K562 (cell line): Measurements from ENCODE around the gene FHIT. TPM values are rescaled to one million over a fixed set of nuclear protein-coding genes. Genes with fewer than 3 reads are reported as not detected.

ENCODE experiments used
- ATAC-seq: fragments of 200-7000 bp; cut with Tn5 transposase; 3 replicates; pipeline ENCODE4 v1.9.1; 2020; ENCODE audit warnings: moderate library complexity
- BruUV-seq: library from RNA; stranded (reverse); fragments of 400-500 nt; replicated peaks from 2 replicates; lab custom pipeline; 2021; lab: Mats Ljungman, UMichigan
- CTCF ChIA-PET: fragments of 300-600 bp; formaldehyde crosslinking; extraction: SDS; loops from one replicate; lab custom pipeline; 2021; ENCODE audit warnings: low intra/inter-chr PET ratio; lab: Yijun Ruan, JAX
- POLR2A ChIA-PET: fragments of 300-600, 350-650 bp; sonication (Branson Sonifier 250); formaldehyde crosslinking; extraction: SDS; loops from one replicate; lab custom pipeline; 2021; ENCODE audit warnings: antibody characterized with exemption, inconsistent platforms; lab: Yijun Ruan, JAX
- DNase-seq, 4 experiments: peaks; one replicate each; pipeline versions ENCODE4 v3.0.0 to v3.0.0-alpha.2; 2011 to 2018; ENCODE audit warnings: low spot score in 3 of 4, mixed read lengths in 3 of 4; ENCODE audit errors: extremely low read depth in 1 of 4
- FAIRE-seq: peaks from 2 replicates; lab custom pipeline; 2011; peaks lifted over from hg19 to GRCh38; lab: Jason Lieb, UNC
- H2AFZ ChIP-seq: 2 replicates; pipeline ENCODE4 v1.6.0; 2011; ENCODE audit warnings: low read depth, low read length, control low read depth, inconsistent platforms
- H3K27ac ChIP-seq: fragments of 200-600 bp; 3 replicates; pipeline ENCODE4 v1.8.0; 2011; ENCODE audit warnings: low read depth, mild to moderate bottlenecking, control low read depth, inconsistent platforms, low read length, moderate library complexity, mixed read lengths; ENCODE audit errors: extremely low read depth
- H3K27me3 ChIP-seq, 2 experiments: fragments of 300-600 bp in 1 of 2; 2 replicates in 1 of 2; 3 replicates in 1 of 2; pipeline versions ENCODE4 v1.6.0 to v1.8.0; 2011; ENCODE audit warnings: inconsistent platforms in 2 of 2, low read length in 2 of 2, mild to moderate bottlenecking in 1 of 2, mixed read lengths in 1 of 2, moderate library complexity in 1 of 2; ENCODE audit not compliant: control insufficient read depth in 2 of 2, insufficient read depth in 2 of 2
- H3K36me3 ChIP-seq: fragments of 300-600 bp; 3 replicates; pipeline ENCODE4 v1.8.0; 2011; ENCODE audit warnings: mild to moderate bottlenecking, low read length, inconsistent platforms; ENCODE audit not compliant: control insufficient read depth, insufficient read depth
- H3K4me1 ChIP-seq, 2 experiments: fragments of 200-600 bp in 1 of 2; replicated peaks in 1 of 2; 2 replicates in 1 of 2; 3 replicates in 1 of 2; pipeline versions ENCODE4 v1.5.1 to v1.8.0; 2011; ENCODE audit warnings: inconsistent platforms in 2 of 2, low read length in 2 of 2, mild to moderate bottlenecking in 1 of 2, mixed read lengths in 1 of 2, moderate library complexity in 1 of 2; ENCODE audit not compliant: control insufficient read depth in 2 of 2, insufficient read depth in 2 of 2
- H3K4me2 ChIP-seq: 2 replicates; pipeline ENCODE4 v1.6.1; 2011; ENCODE audit warnings: low read length, control low read depth, inconsistent platforms, mixed read lengths; ENCODE audit not compliant: insufficient read depth
- H3K4me3 ChIP-seq: fragments of 200-600 bp; sonication (generic), shearing (Covaris generic); 2 replicates; pipeline ENCODE4 v1.5.1; 2016; ENCODE audit warnings: control low read depth, inconsistent platforms
- H3K79me2 ChIP-seq: fragments of 200-600 bp; 3 replicates; pipeline ENCODE4 v1.8.0; 2011; ENCODE audit warnings: low read length, inconsistent platforms; ENCODE audit not compliant: control insufficient read depth, insufficient read depth
- H3K9ac ChIP-seq, 2 experiments: 2 replicates each; pipeline versions ENCODE4 v1.6.0 to v1.6.1; 2011; ENCODE audit warnings: low read depth in 2 of 2, low read length in 2 of 2, control low read depth in 1 of 2, inconsistent platforms in 1 of 2, mild to moderate bottlenecking in 1 of 2, mixed read lengths in 1 of 2; ENCODE audit not compliant: insufficient read depth in 1 of 2
- H3K9me1 ChIP-seq: one replicate; pipeline ENCODE4 v1.6.0; 2011; ENCODE audit warnings: inconsistent platforms, mild to moderate bottlenecking, low read length, moderate library complexity; ENCODE audit not compliant: control insufficient read depth, insufficient read depth
- H3K9me3 ChIP-seq: replicated peaks from 2 replicates; pipeline ENCODE4 v1.5.1; 2011; ENCODE audit warnings: low read depth, low read length, inconsistent platforms; ENCODE audit not compliant: control insufficient read depth, insufficient read depth
- H4K20me1 ChIP-seq: replicated peaks from 2 replicates; pipeline ENCODE4 v1.6.1; 2011; ENCODE audit warnings: low read length, inconsistent platforms, mixed read lengths; ENCODE audit not compliant: control insufficient read depth, insufficient read depth
- BHLHE40 ChIP-seq: IDR thresholded peaks from 2 replicates; pipeline ENCODE4 v1.6.1; 2011; ENCODE audit warnings: low read length, improper control_type of control experiment
- GABPA ChIP-seq: fragments of 200-800 bp; sonication (Bioruptor generic); conservative IDR thresholded peaks from 2 replicates; pipeline ENCODE4 v1.6.1; 2016; ENCODE audit warnings: low read depth, missing genetic modification characterization, missing compliant biosample characterization
- HES1 ChIP-seq: fragments of 450-650 bp; IDR thresholded peaks from 2 replicates; pipeline ENCODE4 v1.6.1; 2016; ENCODE audit warnings: low read depth, mild to moderate bottlenecking, moderate library complexity
- MEF2D ChIP-seq: conservative IDR thresholded peaks from 2 replicates; pipeline ENCODE4 v1.6.1; 2016; ENCODE audit warnings: low read depth, missing genetic modification characterization, missing compliant biosample characterization
- TRIM28 ChIP-seq: fragments of 450-650 bp; IDR thresholded peaks from 2 replicates; pipeline ENCODE4 v1.6.1; 2017
- ZMIZ1 ChIP-seq, 2 experiments: fragments of 150-350 bp in 1 of 2; IDR thresholded peaks; 2 replicates each; pipeline ENCODE4 v1.6.1; 2012 to 2016; ENCODE audit warnings: low read depth in 2 of 2, low read length in 2 of 2, mild to moderate bottlenecking in 1 of 2, moderate library complexity in 1 of 2
- ZNF174 ChIP-seq: fragments of 250-450 bp; sonication (Bioruptor Pico); IDR thresholded peaks from 2 replicates; pipeline ENCODE4 v1.4.0; 2020; ENCODE audit warnings: mild to moderate bottlenecking
- ZNF57 ChIP-seq: fragments of 450-650 bp; formaldehyde crosslinking; IDR thresholded peaks from 2 replicates; pipeline ENCODE4 v1.4.0; 2020; ENCODE audit warnings: mild to moderate bottlenecking, moderate library complexity
- ZNF707 ChIP-seq: fragments of 250-450 bp; sonication (Bioruptor Pico); conservative IDR thresholded peaks from 2 replicates; pipeline ENCODE4 v1.8.0; 2022; ENCODE audit warnings: inconsistent platforms, mild to moderate bottlenecking, moderate library complexity
- WGBS: fragments of 100-300 bp; shearing (Covaris generic); methylation state at CpG from one replicate; pipeline ENCODE4 v1.1.6; 2016; ENCODE audit warnings: low coverage, mixed read lengths; ENCODE audit not compliant: insufficient coverage; ENCODE audit errors: missing lambda C conversion rate; 5-methylcytosine and 5-hydroxymethylcytosine counted together
- in situ Hi-C: fragments of 300-500 bp; cut with MboI; formaldehyde crosslinking; loops from 4 replicates; pipeline ENCODE4 v1.15.0; 2018; ENCODE audit warnings: inconsistent platforms, mixed read lengths
- intact Hi-C: fragments of 100-400 bp; cut with micrococcal nuclease; formaldehyde crosslinking; loops from 2 replicates; pipeline ENCODE4 v1.14.2; 2022
- polyA plus RNA-seq, 8 experiments: library from polyadenylated mRNA; depleted of rRNA in 4 of 8; stranded (reverse) in 5 of 8; unstranded in 3 of 8; fragments of >200 nt; fragmentation: Nextera tagmentation in 2 of 8; fragmentation: Illumina TruSeq in 1 of 8; extraction: Ambion mirVana in 2 of 8; extraction: Trizol in 1 of 8; gene quantifications; 2 replicates each; pipeline versions ENCODE4 v1.2.1 to v1.2.3, GENCODE V29; 2011 to 2014; ENCODE audit warnings: inconsistent platforms in 1 of 8, missing spikeins in 1 of 8
- total RNA-seq, 7 experiments: library from RNA; depleted of rRNA in 6 of 7; stranded (reverse); fragments of >200 nt in 6 of 7; fragmentation: Illumina TruSeq in 2 of 7; extraction: Trizol in 2 of 7; gene quantifications; 2 replicates each; pipeline versions ENCODE4 v1.2.1 to v1.2.3, GENCODE V29; 2011 to 2021; ENCODE audit warnings: low replicate concordance in 1 of 7
- TF ChIP-seq, protein P1 (sequence below): fragments of 450-650 bp; conservative IDR thresholded peaks from 2 replicates; pipeline ENCODE4 v1.6.1; 2016; ENCODE audit warnings: missing genetic modification characterization, low read depth, mild to moderate bottlenecking, missing compliant biosample characterization, moderate library complexity

The FHIT gene
- total and polyA plus RNA-seq, 9 of the 15 experiments (the other 6 are each of a cell fraction or from before 2014, with no cell fraction given) = 1.7 to 9.1 (median 4.3) TPM

- TF ChIP-seq ZMIZ1 (IDR thresholded peaks at IDR 0.05; ENCODE audit: low read depth in 2 of 2, low read length in 2 of 2) = no peak
- TF ChIP-seq GABPA (tag) = no peak
- TF ChIP-seq, all 486 proteins: peak for 0
Observed at GRCh38 chr3:60703008-60703407, 548.2 kb downstream of the FHIT start (continued).

GRCh38 chr3:60698117-60698516, 553.1 kb downstream of the FHIT start:
- in situ Hi-C loops = no loop called here
- ATAC-seq = no peak
- Histone ChIP-seq H3K9me1 (no peaks in the 10 kb centered on the region), H3K4me1 (no peaks in the 10 kb centered on the region), H2AFZ (no peak overlapping the region), H3K27me3 (no peaks in the 10 kb centered on the region), H4K20me1 (no peaks in the 10 kb centered on the region), H3K27ac (no peak overlapping the region), H3K36me3 (no peaks in the 10 kb centered on the region), H3K9ac (no peak overlapping the region), H3K79me2 (no peaks in the 10 kb centered on the region), H3K4me3 (no peak overlapping the region), H3K4me2 (no peak overlapping the region), H3K9me3 (no peaks in the 10 kb centered on the region)
- ChIA-PET CTCF (no interaction called here), POLR2A (no interaction called here)
- no peak for DNase-seq
- FAIRE-seq = no peak
- TF ChIP-seq TRIM28 (no peak), MEF2D (tag) (no peak), BHLHE40 (no peak), ZNF707 (no peak), HES1 (no peak), ZNF57 (CRISPR knock-in tag) (no peak), ZNF174 (no peak)
- TF ChIP-seq, protein P1, sequence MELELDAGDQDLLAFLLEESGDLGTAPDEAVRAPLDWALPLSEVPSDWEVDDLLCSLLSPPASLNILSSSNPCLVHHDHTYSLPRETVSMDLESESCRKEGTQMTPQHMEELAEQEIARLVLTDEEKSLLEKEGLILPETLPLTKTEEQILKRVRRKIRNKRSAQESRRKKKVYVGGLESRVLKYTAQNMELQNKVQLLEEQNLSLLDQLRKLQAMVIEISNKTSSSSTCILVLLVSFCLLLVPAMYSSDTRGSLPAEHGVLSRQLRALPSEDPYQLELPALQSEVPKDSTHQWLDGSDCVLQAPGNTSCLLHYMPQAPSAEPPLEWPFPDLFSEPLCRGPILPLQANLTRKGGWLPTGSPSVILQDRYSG = no peak
- intact Hi-C loops = no loop called here
- no TSS peak for BruUV-seq
- 26% methylated on average over 3 of the region's 3 CpGs for WGBS
